NCI-H510A treated with DMSO at 0.1 percent for 48 hours (cell line): Measurements from ENCODE around the gene ANKH.
"Not testable (repeated sequence)": the region's sequence is repeated elsewhere in the genome, so short reads cannot be mapped to it uniquely, and the experiment has no call there.

Source experiments
- DNase-seq: peaks from one replicate; lab custom pipeline; 2025; lab: John Stamatoyannopoulos, UW

Gene ANKH

GRCh38 chr5:14854799-14855198, 16.8 kb downstream of the ANKH start:
- DNase-seq: no peak

DNA sequence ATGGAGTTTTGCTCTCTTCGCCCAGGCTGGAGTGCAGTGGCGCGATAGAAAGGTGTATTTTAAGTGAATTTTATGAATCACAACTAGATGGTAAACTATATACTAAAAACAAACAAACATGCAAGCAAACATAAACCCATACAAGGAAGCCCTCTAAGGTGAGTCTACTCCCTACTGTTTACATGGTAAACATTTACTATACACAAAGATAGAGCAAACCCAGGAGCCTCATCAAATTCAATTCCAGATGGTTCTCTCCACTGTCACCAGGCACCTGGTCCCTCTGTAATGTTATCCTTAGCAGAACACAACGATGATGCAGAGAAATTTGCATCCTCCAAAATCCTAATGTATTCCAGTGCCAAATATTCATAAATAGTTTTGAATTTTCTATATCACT, 17.9 kb downstream of the ANKH start:
- peak; percentile 28 for DNase-seq

DNA sequence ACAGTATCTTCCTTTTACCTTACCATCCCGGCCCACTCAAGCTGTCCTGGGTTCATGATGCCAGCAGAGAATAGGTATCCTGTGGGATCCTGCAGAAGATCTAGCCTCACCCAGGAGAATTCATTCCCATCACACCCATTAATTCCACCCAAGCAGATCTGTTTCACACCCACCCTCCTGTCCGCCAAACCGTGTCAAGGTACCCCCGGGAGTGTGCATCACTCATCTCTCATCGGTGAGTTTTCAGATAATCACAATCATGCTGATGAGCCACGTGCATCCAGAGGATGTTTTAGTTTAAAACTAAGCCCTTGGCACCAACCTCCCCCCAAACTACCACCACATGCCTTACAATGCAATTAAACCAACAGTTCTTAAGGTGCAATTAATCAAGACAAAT, 18.8 kb downstream of the ANKH start:
- DNase-seq: no peak

GRCh38 chr5:14851999-14852526, 19.5 kb downstream of the ANKH start:
- DNase-seq: no peak

DNA sequence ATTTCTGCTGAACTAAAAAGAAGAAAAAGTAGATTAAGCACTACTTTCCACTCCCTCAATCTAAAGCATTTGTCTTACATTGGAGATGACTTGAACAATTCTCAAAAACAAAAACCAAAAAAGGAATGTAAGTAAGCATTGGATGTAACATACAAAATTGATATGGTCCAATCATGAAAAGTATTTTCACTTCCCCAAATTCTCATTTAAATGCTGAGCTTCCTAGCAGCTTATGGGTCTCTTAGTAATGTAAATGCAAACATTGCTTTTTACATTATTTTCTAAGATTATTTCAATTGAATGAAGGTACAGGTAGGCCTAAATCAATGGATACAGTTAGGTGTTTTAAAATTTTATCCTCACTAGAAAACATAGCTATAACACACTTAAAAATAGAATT, 20.0 kb downstream of the ANKH start:
- DNase-seq: no peak

- DNase-seq: no peak
Measured at GRCh38 chr5:14851050-14851419, 20.5 kb downstream of the ANKH start.

- DNase-seq: no peak
Measured at GRCh38 chr5:14850419-14851049, 21.0 kb downstream of the ANKH start.

- DNase-seq: no peak
Measured at GRCh38 chr5:14849516-14850294, 21.9 kb downstream of the ANKH start.

DNA sequence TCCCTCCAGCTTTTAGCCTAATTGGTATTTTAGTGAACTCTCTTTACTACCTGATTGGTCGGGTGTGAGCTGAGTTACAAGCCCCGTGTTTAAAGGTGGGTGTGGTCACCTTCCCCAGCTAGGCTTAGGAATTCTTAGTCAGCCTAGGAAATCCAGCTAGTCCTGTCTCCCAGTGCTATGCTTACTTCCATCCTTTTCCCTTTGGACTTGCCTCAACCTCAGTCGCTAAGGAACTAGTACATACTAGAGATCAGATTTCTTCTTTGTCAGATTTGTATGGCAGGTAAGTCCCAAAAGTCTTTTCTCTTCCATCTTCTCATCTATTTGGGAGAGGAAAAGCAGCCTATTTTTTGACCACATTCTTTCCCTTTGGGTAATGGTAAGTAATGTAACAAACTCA, 22.6 kb downstream of the ANKH start:
- not testable (repeated sequence) for DNase-seq

DNA sequence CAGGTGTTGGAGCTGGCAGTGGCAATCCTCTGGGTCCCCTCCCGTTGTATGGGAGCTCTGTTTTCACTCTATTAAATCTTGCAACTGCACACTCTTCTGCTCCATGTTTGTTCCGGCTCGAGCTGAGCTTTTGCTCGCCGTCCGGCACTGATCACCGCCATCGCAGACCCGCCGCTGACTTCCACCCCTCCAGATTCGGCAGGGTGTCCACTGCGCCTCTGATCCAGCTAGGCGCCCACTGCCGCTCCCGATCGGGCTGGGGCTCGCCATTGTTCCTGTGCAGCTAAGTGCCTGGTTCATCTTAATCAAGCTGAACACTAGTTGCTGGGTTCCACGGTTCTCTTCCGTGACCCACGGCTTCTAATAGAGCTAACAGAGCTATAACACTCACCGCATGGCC, 23.2 kb downstream of the ANKH start:
- DNase-seq: no peak

GRCh38 chr5:14847471-14847870, 24.1 kb downstream of the ANKH start:
- no peak for DNase-seq

GRCh38 chr5:14842117-14842516, 29.5 kb downstream of the ANKH start:
- peak; percentile 93 for DNase-seq

DNA sequence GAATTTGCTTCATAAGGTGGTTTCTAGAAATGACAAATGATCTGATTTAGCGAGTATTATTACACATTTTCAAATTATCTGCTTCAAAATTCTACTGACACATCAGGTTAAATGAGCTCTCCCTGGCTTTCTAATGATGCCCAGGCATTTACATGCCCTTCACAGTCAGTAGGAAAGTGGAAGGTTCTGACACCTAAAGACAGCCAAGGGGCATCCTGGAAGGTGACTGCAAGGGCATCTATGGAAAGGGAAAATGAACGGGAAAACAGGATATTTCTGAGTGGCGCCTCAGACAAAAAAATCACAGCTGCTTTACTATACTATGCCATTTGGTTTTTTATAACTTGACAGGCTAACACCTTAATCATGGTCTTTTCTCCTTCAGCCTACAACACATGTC, 31.0 kb downstream of the ANKH start:
- no peak for DNase-seq

- DNase-seq: no peak
Measured at GRCh38 chr5:14838396-14839319, 32.9 kb downstream of the ANKH start.

- not testable (repeated sequence) for DNase-seq
Measured at GRCh38 chr5:14837423-14838122, 34.0 kb downstream of the ANKH start.

- no peak for DNase-seq
Measured at GRCh38 chr5:14834584-14835550, 36.7 kb downstream of the ANKH start.

DNA sequence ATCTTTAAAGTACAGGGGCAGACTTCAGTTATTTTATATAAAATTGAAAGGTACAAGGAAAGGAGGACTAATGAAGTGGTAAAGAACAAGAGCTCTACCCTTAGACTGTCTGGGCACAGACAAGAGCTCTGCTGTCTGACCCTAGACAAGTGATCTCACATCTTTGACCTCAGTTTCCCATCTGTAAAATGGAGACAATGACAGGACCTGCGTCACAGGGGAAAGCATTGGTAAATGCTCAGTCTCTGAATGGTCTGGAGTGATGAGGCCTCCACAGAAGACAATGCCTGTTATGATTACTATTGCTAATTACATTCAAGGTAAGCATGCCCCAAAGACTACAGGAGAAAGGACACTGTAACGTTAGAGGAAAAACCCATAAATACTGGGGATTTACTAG, 37.5 kb downstream of the ANKH start:
- DNase-seq: no peak

- DNase-seq: no peak
Measured at GRCh38 chr5:14831006-14831338, 40.6 kb downstream of the ANKH start.

DNA sequence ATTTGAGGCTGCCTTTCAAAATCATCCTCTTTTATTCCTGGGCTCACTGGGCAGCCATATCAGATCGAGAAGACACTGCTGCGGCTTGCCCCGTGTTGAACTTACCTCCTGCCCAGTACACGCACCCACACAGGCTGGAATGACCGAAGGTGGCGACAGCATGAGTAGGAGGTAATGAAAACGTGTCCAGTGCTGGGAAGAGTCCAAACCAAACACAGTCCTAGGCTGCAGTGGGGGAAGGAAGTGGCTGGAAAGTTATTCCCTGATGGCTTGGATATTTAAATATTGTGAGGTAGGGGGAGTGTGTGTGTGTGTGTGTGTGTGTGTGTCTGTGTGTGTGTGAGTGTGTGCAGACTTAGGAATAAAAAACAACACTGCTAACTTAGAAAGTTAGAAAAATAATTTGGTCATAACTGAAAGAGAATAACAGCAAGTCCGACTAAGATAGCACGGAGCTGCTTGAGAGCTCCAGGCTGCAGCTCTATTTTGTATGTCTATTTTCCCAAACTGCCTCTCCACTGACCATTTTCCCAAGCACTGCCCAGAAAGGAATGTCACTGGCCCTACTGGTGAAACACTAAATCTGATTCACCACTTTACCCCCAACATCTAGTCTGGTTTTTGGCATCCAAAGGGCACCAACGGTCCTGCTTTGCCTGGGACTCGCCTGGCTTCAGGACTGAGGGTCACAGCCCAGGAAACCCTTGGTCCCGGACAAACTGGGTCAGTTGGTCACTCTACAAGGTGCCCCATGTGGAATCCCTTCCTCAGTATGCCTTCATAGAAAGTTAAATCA, 41.2 kb downstream of the ANKH start:
- DNase-seq: no peak

DNA sequence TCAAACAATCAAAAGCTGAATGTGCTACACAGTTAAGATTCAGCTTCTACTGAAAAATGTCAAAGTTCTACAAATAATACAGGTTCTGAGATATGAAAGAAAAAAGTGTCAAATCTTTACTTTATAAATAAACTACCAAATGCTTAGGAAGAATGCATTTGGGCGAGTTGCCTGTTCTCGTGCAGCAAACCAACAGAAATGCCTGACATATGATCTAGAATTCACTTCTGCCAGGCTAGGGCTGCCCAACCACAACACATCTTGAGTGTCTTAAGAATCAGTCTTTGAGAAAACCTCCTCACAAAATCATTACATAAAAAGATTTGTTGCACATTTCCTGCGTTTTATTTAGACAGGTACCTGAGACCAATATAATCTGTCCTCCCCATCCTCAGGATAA, 42.2 kb downstream of the ANKH start:
- DNase-seq: no peak
